Measurements from ENCODE around the gene CDC42EP4. TPM values are rescaled to one million over a fixed set of nuclear protein-coding genes. Genes with fewer than 3 reads are reported as not detected.

Gene CDC42EP4
- total RNA-seq, 1 donor, result 54.8 TPM

DNA sequence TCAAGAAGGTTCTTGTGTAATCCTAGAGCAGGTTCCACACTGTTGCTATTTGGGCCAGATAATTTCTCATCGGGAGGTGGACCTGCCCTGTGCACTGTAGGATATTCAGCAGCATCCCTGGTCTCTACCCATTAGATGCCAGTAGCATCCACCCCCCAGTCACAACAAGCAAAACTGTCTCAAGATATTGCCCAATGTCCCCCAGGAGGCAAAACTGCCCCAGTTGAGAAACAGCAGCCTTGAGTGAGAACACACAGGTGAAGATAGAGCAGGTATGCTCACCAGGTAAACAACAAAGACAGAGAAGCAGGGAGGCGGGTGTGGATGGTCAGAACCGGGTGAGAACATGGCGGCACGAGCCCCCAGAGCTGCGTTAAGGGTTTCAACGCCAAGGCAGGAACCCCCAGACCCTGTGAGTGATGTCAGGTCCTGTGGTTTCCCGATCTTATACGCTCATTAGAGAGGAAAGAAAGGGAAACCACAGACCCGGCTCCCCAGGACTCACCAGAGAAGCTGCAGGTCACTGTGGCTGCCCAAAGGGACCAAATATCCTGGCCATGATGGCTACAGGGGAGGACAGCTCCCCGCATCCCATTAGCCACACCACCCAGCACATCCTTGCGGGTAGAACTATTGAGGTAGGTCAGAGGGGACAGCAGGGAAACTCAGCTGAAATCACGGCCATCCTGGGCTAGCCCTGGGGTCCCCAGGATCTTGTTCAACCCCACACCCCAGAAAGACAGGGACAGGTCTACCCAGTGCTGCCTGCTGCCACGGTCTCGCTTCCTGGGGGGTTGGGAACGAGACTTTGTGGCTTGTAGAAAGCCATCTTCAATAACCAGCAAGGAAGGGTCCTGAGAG is 21.2 kb downstream of the CDC42EP4 start:
- H3K4me3 ChIP-seq (ENCODE audit: low read depth, low read length), result no peak overlapping the region
- TF ChIP-seq, protein P1, sequence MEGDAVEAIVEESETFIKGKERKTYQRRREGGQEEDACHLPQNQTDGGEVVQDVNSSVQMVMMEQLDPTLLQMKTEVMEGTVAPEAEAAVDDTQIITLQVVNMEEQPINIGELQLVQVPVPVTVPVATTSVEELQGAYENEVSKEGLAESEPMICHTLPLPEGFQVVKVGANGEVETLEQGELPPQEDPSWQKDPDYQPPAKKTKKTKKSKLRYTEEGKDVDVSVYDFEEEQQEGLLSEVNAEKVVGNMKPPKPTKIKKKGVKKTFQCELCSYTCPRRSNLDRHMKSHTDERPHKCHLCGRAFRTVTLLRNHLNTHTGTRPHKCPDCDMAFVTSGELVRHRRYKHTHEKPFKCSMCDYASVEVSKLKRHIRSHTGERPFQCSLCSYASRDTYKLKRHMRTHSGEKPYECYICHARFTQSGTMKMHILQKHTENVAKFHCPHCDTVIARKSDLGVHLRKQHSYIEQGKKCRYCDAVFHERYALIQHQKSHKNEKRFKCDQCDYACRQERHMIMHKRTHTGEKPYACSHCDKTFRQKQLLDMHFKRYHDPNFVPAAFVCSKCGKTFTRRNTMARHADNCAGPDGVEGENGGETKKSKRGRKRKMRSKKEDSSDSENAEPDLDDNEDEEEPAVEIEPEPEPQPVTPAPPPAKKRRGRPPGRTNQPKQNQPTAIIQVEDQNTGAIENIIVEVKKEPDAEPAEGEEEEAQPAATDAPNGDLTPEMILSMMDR (IDR thresholded peaks at IDR 0.05; ENCODE audit: insufficient read depth, low read depth, low read length), result no peak
- no peak for DNase-seq (ENCODE audit: low read depth)

DNA sequence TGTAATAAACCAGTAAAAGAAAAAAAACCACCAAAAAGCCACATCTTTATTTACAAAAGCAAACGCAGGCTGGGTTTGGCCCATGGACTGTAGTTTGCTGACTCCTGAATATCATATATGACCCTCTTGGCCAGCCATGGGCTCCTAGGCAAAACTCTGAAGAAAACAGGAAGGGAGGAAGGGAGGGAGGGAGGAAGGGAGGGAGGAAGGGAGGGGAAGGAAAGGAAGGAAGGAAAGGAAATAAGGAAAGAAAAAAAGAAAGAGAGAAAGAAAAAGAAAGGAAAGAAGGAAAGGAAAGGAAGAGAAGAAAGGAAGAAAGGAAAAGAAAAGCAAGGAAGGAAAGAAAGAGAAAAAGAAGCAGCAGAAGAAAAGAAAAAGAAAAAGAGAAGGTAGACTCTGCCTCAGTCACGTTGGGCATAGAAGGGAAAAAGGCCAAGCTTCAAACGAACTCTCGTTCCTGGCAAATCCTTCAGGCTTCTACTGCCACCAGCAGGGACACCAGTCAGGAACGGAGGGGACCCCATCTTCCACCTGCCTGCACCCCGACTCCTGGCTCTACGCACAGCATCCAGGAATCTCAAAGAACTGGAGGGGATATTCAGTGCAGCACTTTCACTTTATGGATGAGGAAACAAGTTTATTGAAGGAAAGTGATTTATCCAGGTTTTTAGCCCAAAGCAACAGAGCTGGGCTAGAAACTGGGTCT is 22.1 kb downstream of the CDC42EP4 start:
- H3K4me3 ChIP-seq (ENCODE audit: low read depth, low read length), result no peak overlapping the region
- peak; percentile 37 for DNase-seq (ENCODE audit: low read depth)
- TF ChIP-seq, protein P1 (IDR thresholded peaks at IDR 0.05; ENCODE audit: insufficient read depth, low read depth, low read length), result no peak

DNA sequence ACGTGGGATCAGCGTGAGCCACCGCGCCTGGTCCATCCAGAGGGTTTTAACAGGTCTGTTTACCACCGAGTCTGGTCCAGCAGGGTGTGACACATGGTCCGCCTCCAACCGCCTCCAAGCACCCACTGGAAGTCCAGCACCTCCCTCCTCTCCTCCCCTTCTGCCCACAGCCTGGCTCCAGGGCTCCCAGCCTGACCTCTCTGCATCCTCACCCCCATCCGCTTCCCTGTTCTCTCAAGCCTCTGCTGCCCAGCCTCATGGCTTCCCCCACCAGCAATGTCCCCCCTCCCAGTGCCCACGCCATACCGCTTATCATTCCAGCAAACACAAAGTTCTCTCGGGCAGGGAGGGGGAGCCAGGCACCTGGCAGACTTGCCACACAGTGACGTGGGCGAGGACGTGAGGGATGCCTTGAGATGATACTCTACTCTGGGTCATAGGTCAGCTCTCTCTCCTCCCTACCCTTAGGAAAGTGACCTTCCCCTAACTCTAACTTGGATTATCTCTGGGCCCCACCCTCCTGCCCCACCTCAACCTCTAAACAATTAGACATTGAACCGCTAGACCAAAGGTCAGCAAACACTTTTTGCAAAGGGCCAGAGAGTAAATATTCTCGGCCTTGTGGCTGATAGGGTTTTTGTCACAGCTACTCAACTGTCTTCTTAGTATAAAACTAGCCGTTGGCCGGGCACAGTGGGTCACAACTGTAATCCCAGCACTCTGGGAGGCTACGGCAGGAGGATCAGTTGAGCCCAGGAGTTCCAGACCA is 23.1 kb downstream of the CDC42EP4 start:
- TF ChIP-seq, protein P1 (IDR thresholded peaks at IDR 0.05; ENCODE audit: insufficient read depth, low read depth, low read length), result no peak
- no peak for DNase-seq (ENCODE audit: low read depth)
- no peak overlapping the region for H3K4me3 ChIP-seq (ENCODE audit: low read depth, low read length)

DNA sequence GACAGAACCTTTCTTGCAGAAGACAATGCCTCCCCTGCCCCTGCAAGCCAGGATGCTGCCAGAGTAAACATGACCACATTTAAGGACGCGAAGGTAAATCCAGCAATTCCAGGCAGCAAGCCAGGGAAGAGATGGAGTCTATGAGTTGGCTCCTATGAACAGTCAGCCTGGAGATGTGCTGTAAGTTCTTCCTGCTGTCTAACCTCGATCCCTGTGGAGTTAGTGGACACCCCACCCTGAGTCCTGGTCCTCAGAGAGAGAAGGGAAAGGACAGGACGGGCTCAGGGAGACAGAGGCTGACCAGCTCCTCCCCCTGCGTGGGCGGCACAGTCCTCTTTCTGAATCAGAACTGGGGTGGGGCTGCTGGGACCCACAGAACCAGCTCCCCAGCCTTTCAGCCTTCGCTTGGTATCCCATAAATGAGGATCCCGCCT is 24.9 kb downstream of the CDC42EP4 start:
- peak; percentile 33 for DNase-seq (ENCODE audit: low read depth)
- TF ChIP-seq, protein P1 (IDR thresholded peaks at IDR 0.05; ENCODE audit: insufficient read depth, low read depth, low read length), result no peak
- H3K4me3 ChIP-seq (ENCODE audit: low read depth, low read length), result no peak overlapping the region

DNA sequence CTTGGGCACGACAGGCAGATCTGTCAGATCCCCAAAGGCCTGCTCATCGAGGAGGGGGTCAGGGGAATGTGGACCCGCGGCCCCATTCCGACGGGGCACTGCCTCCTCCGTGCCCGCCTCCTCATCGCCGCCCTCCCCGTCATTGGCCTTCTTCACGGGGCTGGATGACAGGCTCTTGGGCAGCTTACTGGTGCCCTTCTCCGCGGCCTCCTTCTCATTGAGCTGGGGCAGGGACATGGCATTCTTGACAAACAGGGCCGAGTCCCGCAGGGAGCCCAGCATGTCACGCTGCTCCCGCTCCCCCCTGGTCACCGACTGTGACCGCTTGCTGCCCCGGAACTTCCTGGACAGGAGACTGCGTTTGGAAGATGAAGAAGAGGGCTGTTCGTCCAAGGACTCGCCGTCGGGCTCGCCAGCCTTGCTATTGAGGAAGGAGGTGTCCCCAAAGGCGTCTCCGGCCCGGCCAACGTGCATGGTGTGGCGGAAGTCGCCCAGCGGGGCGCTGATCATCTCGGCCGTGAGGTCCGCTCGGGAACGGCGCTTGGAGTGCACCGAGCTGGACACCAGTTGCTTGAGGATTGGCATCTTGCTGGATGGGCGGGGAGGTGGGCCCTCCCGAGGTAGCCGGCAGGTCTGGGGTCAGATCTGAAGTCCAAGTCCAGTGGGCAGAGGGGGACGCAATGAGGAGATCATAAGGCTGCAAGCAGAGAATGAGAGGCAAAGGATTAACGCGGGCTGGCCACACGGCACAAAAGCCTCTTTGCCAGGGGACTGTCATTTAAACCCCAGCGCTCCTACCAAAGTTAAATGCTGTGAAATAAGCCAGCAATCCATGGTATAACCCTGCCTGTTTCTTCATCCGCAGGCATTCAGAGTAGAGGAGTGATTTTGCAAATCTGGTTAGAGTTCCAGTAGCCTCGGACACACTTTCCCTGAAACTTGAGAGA is 25.6 kb downstream of the CDC42EP4 start:
- TF ChIP-seq, protein P1 (IDR thresholded peaks at IDR 0.05; ENCODE audit: insufficient read depth, low read depth, low read length), result no peak
- DNase-seq (ENCODE audit: low read depth), result no peak
- no peak overlapping the region for H3K4me3 ChIP-seq (ENCODE audit: low read depth, low read length)

DNA sequence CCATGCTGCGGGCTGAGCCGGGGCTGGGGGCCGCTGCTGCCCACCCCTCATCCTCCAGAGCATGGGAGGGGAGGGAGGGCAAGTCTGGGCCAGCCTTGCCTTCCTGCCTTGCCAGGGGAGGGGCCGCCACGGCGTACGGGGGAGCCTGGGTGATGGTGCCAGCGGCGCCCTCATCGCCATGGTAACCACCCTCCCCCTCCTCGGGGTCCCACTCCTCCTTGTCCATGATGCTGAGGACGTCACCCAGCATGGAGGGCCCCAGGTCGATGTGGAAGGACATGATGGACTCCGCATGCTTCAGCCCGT is 26.2 kb downstream of the CDC42EP4 start:
- no peak overlapping the region for H3K4me3 ChIP-seq (ENCODE audit: low read depth, low read length)
- no peak for DNase-seq (ENCODE audit: low read depth)
- TF ChIP-seq, protein P1 (IDR thresholded peaks at IDR 0.05; ENCODE audit: insufficient read depth, low read depth, low read length), result no peak

Measured in fibroblast of villous mesenchyme (primary cell).